GM21529 (cell line): ENCODE results near the gene CHRNB2.
A peak's percentile ranks its signal among the peaks of the same experiment; 100 is the strongest.

Source experiments
- ATAC-seq: cut with Tn5 transposase; IDR thresholded peaks from one replicate; pipeline ENCODE4 v1.9.1; 2021; ENCODE audit not compliant: unreplicated experiment

The CHRNB2 gene

DNA sequence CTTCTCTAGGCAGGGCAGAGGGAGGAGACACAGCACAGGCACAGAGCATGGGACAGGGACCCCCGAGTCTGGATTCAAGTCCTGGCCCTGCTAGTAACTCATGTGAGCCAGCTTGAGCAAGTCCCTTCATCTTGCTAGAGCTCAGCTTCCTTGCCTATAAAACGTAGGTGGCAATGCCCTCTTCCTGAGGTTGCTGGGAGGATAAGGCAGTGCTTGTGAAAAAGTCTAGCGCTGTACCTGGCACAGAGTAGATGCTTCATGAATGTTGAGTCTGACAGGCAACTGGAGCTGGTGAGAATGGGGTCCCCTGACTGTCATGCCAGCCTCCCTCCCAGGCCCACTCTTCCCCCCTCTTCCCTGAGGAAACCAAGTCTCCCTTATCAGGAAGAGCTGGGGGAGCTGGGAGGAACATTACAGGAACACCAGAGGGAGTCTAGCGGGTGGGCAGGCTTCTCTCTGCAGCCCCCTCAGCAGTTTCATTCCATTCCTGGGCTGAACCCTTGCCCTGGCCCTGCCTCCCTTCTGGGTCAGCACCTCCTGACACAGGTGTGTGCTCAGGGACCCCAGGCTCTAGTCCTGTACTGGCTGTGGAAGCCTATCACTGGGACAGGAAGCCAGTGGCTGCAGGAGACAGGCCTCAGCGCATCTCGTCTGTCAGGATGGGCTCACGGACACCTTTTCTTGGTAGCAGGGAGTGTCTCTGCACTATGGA is 9.9 kb downstream of the CHRNB2 start:
- ATAC-seq, result no peak

DNA sequence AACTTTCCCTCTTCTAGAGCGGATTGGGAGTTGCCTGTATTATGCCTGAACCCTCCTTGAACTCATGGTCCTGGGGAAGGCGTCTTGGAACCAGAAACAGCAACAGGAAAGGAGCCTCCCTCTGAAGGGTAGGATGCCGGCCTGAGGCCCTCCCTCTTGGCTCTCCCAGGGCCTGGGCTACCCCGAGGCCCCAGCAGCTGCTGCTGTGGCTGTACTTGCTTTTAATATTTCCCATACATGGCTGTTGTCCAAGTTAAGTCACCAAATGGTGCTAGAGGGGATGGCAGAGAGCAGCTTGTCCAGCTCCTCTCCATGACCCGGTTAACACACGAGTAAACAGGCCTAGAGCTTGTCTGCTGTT is 10.5 kb downstream of the CHRNB2 start:
- no peak for ATAC-seq

DNA sequence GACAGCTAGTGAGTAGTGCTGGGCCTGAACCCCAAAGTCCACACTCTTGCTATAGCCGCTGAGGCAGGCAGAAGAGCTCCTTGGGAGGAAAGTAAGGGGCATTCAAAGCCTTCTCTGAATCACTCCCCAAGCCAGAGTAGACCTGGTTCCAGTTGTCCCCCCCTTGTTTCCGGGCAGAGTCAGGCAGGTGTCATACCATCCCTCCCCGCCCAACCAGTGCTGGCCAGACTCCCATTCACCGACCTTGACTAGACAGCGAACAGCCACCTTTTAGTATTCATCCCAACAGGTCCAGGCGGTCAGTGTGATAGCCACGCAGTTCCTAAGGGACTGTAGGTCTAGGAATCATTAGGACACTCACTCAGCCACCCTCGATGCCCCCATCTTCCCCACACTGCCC is 11.8 kb downstream of the CHRNB2 start:
- ATAC-seq, result no peak

DNA sequence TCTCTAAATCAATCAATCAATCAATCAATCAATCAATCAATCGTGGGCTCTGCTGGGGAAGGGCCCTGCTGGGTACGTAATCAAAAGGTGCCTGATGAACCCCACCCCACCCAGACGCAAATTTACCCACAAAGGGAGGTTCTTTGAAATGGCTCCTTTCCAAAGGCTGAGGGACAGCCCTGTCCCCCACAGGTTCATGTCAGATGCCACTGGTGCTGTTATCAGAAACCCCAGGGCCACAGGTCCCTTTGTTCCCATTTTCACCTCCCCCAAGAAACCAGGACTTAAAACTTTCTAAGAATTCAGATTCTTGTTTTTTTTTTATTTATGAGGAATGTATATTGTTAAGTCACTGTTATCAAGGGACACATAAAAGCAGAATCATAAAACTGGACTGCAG is 14.2 kb downstream of the CHRNB2 start:
- no peak for ATAC-seq

DNA sequence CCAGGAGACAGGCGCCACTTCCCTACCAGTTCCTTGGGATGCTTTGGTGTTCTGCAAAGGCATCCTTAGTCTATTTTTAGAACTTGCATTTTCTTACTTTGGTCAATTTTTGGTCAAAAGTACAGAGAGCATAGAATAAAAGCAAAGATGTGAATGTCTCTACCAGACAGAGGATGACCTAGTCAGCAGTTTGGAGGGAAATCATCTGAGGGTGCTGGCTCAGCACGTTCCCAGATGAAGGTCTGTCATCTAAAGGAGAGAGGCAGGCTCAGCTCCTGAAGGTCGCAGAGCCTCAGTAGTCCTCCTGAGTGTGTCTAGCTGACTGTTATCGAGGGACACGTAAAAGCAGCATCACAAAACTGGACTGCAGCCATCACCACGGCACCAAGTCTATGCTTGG is 15.3 kb downstream of the CHRNB2 start:
- no peak for ATAC-seq

DNA sequence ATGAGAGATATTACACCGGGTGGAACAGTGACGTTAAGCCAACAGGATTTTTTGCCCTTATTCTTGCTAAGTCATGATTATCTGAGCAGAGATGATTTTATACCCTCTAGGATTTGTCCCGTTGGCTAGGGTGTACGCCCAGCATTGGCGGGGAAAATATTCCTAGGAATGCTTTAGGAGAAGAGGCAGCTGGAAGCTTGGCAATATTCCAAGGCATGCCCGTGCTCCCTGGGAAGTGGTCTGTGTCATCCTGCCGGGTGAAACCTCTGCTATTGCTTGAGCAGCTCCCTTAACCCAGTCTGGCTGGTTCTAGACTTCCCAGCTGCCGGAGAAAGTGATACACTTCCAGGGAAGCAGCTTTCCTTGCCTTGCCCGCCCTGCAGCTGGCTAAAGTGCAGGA is 16.2 kb downstream of the CHRNB2 start:
- ATAC-seq, result no peak

DNA sequence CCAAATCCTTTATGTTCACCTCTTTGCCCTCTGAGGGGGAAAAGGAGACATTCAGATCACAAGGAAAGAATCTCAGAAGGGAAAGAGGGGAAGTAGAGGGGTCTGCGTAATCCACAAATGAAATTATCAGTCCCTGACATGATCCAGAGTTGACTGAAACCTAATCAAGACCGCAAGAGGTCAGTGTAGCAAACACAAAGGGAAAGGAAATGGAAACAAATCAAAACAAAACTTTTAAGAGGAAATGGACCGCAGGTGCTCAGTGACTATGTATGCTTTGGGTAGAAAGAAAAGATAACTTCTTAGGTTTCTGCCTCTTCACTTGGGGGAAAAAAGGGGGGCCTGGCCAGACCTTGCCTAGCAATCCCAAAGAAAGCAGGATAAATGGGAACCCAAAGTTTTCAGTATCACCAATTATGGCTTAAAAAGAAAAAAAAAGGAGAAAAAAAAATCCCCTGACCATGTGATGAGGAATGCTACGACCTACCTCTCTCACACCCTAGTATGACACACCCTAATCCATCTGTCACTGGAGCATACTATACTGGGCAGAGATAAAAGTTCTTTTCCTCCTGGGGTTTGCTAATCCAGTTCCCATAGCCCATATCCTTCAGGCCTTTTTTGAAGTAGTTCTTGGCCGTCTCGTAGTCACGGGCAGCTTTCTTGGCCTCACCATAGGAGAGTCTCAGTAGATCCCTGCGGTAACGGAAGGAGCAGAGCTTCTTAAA is 16.9 kb downstream of the CHRNB2 start:
- no peak for ATAC-seq

DNA sequence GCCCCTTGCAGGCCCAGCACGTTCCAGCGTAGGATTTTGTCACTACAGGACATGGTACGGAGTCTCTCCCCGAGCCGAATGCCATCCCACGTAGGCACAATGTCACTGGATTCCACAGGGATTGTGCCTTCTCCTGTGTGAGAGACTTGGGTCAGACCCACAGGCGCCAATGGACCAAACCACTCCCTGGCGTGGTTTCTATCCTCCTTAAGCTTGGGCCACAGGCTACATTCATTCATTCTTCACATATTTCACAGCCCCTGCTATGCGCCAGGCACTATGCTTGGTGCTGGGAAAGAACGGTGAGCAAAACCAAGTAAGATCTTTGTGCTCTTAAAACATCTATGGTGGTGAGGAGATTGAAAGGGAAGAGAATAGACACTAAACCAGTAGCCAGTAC is 18.7 kb downstream of the CHRNB2 start:
- no peak for ATAC-seq

DNA sequence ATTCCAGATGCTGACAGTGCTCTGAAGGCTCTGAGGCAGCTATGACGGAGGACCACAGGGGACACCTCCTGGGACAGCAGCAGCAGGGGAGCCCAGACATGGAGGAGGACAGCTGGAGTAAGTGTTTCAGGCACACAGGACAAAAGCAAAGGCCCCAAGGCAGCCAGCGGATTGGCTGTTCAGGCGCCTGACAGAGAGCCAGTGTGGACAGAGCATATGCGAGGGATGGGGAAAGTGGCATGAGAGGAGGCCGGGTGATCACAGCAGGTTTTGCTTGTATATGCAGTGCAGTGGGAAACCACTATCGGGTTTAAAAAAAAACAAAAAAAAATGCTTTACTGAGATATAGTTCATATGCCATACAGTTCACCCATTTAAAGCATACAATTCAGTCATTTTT is 19.1 kb downstream of the CHRNB2 start:
- ATAC-seq, result no peak

DNA sequence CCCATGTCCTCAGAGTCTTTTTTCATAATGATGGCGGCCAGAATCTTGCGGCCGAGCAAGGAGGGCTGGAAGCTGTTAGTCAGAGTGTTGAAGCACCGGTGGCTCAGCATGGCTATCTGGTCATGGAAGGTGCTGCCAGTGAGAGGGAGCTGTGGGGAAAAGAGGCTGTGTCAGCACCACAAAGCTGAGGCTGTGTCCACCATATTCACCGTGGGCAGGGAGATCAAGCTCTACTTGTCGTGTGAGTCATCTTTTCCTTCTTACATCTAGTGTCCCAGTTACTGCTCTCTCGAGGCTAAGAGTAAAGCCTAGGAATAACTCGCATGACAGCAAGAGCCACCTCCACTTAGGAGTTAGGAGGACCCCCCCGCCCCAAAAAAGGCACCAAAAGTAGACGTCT is 22.2 kb downstream of the CHRNB2 start:
- ATAC-seq, result no peak

DNA sequence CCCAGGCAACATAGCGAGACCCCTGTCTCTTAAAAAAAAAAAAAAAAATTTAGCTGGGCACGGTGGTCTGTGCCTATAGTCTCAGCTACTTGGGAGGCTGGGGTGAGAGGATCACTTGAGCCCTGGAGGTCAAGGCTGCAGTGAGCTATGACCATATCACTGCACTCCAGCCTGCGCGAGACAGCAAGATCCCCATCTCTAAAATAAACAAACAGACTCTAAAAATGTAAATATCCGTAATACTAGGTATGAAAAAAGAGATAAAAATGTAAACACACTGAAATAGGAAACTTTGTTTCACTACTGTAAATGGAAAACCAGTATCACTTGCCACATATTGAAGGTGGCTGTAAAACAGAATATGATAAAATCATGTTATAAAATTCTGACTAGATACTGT is 23.2 kb downstream of the CHRNB2 start:
- ATAC-seq, result no peak

DNA sequence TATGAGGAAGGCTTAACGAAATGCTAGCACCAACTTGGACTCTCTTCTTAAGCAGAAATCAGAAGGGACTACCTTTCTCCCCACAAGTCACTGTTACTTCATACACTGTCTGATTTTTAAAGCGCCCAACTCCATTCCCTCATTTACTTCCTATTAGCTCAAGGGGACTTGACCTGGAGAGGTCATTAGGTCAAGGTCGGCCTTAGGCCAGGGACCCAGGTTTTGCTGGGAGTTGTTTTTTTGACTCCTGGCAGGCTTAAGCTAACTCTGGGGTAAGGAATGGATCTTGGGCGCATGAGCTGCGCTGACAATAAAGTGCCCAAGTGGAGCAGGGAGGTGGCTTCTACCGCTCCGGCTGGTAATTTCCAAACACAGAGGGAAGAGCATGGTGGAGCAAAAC is 23.6 kb downstream of the CHRNB2 start:
- ATAC-seq, result no peak

DNA sequence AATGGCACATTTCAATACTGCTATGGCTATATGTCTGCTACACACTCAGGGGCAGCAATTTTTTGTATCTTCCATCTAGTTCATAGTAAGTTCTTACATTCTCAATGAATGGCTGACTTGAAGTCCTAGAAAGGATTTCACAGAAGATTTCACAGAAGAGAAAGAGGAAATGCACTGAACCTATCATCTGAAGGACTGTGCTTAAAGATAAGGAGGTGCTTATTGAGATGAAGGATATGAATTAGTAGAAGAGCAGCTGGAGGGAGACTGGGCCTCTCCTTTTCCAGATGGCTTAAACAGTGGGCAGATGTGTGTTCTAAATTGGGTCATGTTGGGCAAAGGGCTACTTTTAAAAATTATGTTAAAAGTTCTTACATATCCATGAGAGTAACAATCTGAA is 25.8 kb downstream of the CHRNB2 start:
- no peak for ATAC-seq

DNA sequence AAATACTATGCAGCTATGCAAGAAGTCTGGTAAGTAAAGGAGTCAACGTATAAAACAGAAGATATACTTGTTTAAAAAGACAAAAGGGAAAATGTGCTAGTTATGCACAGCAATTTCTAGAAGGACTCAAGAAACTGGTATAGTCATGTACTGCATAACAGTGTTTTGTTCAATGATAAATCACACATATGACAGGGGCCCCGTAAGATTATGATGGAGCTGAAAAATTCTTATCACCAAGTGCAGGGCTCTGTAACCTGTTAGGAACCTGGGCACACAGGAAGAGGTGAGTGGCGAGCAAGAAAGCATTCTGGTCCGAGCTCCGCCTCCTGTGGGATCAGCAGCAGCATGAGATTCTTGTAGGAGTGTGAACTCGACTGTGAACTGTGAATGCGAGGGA is 27.2 kb downstream of the CHRNB2 start:
- no peak for ATAC-seq

DNA sequence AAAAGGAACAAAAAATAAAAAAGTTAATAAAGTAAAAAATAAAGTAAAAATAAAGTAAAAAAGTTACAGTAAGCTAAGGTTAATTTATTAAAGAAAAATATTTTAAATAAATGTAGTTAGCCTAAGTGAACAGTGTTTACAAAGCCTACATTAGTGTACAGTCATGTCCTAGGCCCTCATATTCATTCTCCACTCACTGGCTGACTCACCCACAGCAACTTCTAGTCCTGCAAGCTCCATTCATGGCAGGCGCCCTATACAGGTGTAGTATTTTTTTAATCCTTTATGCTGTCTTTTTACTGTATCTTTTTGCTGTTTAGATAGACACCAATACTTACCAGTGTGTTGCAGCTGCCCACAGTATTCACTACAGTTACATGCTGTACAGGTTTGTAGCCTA is 28.0 kb downstream of the CHRNB2 start:
- no peak for ATAC-seq

DNA sequence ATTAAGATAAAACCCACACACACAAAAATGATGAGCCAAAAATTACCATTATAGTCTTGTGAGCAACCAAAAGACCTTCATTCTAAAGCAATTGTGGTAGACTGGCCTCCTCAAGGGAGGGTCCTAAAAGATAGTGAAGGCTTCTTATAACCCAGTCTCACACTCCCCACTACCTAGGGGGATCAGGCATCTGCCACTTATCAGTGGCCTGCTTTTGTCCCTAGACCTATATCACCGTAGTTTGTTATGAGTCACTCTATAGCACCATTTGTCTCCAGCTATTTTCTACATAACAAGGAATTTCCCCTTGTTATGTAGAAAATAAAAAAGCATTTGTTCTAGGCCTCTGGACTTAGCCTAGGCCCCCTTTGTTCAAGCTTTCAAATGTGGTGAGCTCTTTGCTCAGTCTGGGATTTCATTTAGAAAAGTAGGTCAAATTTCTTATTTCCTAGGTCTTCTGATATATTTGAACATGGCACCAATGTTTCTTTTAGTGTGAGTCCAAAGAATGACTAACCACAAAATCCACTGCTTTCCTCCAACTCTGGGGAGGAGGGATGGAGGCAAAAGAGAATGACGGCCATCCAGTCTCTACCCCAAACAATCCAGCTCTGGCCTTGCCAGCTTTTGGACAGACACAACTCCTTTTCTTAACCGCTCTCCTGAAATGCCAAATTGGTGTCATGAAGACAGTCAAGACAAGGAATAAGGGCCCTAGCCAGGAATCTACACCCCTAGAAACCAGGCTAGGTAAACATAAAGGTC is 31.5 kb downstream of the CHRNB2 start:
- no peak for ATAC-seq

DNA sequence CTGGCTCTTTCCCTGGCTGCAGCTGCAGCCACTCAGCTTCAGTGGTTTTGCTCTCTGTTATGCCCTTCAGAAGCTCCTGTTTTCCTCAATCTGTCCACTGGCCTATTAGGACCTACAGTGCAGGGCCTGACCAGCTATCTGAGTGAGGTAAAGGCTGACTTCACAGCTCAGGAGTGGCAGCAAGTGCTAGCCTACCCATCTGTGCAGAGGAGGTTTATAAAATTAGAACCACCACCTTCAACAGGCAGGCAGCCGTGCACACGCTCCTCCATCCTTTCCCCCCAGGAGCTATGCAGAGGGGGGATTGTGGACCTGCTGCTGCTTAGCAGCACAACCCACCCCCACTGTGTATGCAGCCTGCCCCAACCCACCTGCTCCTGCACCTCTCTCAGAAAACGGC is 32.1 kb downstream of the CHRNB2 start:
- ATAC-seq, result no peak

DNA sequence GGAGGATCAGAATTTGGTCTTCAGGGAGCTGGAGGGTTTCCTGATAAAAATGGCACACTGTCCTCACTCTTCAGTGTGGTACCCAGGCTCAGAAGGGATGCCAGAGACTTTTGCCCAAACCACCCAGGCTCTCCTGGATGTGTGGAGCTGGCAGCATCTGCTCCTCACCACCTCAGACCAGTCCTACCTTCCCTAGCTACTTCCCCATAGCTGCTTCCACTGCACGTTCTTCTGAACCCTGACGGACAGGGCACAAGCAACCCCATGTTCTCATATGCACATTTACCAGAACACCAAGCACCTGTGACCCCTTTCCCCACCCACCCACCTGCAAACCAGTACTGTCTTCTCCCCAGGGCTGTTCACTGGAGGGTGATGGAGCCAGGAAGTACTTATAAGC is 35.7 kb downstream of the CHRNB2 start:
- no peak for ATAC-seq

DNA sequence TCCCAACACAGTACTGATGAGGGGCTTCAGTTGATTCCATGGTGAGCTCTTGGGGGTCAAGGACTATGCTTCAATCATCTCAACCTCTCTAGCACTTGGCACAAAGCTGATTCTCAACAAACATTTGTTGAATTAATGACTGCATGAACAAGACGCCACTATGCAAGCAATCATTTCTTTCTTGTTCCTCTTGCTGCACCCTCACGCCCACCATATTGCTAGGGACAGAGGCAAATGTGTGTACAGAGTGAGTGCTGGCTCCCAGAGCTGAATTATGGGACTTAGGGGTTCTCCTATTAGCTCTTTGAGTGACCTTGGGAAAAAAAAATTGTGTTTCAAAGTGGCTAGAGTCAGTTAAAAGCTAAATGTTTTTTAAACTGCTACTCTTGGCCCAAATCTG is 38.0 kb downstream of the CHRNB2 start:
- no peak for ATAC-seq

DNA sequence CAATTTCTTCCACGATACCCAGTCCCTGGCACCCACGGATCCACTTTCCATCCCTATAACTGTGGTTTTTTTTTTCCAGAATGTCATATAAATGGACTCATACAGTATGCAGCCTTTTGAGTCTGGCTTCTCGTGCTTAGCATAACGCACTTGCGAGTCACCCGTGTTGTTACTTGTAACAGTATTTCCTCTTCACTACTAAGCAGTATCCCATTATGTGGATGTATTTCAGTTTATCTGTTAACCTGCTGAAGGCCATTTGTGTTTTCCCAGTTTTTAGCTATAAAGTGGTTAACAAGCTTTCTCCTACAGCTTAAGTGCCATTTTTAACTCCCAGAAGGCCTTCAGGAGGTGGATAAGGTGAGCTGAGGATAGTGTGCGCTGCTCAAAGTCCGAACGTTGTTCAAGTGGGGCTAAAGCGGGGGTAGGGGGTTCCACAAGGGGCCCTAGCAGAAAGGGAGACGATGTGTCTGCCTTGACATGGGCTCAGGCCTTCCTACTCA is 39.6 kb downstream of the CHRNB2 start:
- ATAC-seq, result no peak

DNA sequence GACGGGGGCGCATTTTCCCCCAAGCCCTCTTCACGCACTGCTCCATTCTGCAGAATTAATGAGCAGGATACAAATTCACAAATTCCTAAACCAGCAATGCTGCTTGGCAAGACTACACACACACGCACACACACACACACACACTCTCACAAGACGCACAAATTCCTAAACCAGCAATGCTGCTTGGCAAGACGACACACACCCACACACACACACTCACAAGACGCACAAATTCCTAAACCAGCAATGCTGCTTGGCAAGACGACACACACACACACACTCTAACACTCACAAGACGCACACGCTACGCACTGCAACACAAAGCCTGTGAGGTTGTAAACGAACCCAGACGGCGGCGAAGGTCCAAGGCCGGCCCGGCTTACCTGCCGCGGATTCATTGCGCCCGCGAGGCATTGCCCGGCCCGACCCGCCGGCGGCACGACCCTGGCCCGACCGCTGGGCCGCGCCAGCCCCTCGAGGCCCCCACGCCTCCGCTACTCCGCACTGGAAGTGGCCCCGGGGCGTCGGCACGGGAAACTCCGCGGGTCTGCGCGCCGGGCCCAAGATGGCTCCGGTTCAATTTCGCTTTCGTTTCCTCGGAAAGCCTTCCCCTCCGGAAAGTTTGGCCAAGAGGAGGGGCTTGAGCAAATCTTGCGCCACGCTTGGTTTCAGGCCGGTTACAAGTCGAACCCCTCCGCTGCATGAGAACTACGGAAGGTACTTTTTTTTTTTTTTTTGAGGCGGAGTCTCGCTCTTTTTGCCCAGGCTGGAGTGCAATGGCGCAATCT is 40.2 kb downstream of the CHRNB2 start, which contains the start of gene ADAR:
Gene ADAR (minus strand): TSS at position 578 of the 788 bp plus-strand sequence. CDS start 180 bp downstream, at position 398.
- ATAC-seq, result peak; percentile 60
